ENCODE data around the gene DOCK4.

DOCK4 gene

GRCh38 chr7:112162142-112162766 lies 43.9 kb downstream of the DOCK4 start:
- no peak for DNase-seq (ENCODE audit: extremely low read depth in 1 of 2, low read depth in 1 of 2)

GRCh38 chr7:112161253-112162141 lies 44.7 kb downstream of the DOCK4 start:
- DNase-seq (ENCODE audit: extremely low read depth in 1 of 2, low read depth in 1 of 2), result no peak

DNA sequence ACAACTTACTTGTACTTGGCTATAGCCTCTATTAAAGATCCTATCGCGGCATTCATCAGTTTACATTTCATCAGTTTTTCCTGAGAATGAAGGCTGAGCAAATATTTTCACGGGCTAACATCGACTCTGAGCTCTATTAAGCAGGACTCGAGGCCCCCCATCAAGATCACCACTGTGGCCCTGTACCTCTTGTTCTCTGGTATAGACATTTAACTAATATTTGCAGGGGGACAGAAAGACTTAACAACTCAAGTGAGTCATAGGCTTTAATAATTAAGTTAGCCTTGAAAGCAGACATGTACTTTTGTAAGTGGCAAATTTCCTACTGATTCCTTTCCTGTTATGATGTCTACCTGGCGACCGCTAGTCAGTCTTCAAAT lies 45.4 kb downstream of the DOCK4 start:
- no peak for DNase-seq (ENCODE audit: extremely low read depth in 1 of 2, low read depth in 1 of 2)

DNA sequence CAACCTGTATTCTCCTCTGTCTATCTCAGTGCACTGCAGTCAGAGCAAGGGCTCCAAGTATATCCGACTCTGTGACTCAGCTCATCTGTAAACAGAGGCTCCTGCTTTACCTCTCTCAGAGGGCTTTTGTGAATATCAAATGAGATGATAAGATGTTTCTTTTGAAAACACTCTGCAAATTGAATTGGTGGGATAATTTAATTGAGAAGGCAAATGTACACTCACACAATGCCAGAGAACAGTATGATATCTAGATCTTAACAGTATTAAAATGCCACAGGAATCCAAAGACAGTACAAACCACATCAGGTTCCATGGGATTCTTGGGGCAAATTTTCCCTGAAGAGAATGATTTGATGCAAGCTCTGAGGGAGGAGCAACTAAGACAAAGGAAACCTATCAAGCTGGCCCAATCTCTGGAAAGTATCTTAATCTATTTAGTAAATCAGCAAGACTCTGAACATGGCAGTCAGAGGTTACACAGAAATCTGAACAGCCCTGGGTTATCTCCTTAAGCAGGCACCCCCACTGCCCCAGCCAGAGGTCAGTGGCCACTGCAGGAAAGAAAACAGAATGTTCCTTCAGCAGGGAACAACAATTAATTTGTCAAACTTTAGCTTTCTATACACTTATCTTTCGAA lies 45.9 kb downstream of the DOCK4 start:
- no peak for DNase-seq (ENCODE audit: extremely low read depth in 1 of 2, low read depth in 1 of 2)

DNA sequence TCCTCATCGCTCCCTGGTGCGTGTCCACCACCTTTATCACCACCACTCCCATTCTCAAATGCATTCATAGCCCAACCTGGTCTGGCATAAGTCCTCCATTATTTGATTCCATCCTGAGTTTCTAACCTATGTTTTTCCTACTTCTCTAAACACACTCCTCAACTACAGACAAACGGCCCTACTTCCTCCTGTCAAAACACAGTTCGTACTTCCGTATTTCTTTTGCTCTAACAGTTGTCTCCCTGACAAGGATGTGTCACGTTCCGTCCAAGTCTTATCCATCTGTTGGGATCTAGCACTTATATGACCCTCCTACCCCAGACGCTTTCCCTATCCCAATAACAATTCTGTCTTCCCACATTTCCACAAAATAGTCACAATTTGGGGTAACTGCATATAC lies 46.8 kb downstream of the DOCK4 start:
- no peak for DNase-seq (ENCODE audit: extremely low read depth in 1 of 2, low read depth in 1 of 2)

DNA sequence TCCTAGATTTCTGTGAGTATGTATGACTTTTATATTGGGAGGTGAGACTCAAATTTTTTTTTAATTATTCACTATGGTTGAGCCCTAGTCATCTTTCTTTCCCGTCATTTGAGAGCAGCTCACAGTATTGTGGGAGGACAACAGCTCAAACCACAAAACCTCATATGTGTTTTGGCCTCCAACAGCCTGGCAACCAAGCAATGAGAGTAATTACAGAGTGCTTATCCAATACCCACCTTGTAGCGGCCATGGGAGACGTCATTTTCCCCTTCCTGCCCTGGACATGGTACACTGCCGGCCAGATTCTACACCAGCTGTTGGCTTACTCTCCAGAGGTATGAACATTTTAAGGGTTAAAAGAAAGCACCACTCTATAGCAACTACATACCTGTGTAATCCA lies 49.1 kb downstream of the DOCK4 start:
- no peak for DNase-seq (ENCODE audit: extremely low read depth in 1 of 2, low read depth in 1 of 2)

GRCh38 chr7:112156412-112156811 lies 49.8 kb downstream of the DOCK4 start:
- no peak for DNase-seq (ENCODE audit: extremely low read depth in 1 of 2, low read depth in 1 of 2)

GRCh38 chr7:112154690-112155089 lies 51.5 kb downstream of the DOCK4 start:
- DNase-seq (ENCODE audit: extremely low read depth in 1 of 2, low read depth in 1 of 2), result no peak

GRCh38 chr7:112152186-112152585 lies 54.0 kb downstream of the DOCK4 start:
- DNase-seq (ENCODE audit: extremely low read depth in 1 of 2, low read depth in 1 of 2), result no peak

- no peak for DNase-seq (ENCODE audit: extremely low read depth in 1 of 2, low read depth in 1 of 2)
Observed at GRCh38 chr7:112150823-112151641, 55.2 kb downstream of the DOCK4 start.

GRCh38 chr7:112149734-112150133 lies 56.5 kb downstream of the DOCK4 start:
- DNase-seq (ENCODE audit: extremely low read depth in 1 of 2, low read depth in 1 of 2), result no peak

DNA sequence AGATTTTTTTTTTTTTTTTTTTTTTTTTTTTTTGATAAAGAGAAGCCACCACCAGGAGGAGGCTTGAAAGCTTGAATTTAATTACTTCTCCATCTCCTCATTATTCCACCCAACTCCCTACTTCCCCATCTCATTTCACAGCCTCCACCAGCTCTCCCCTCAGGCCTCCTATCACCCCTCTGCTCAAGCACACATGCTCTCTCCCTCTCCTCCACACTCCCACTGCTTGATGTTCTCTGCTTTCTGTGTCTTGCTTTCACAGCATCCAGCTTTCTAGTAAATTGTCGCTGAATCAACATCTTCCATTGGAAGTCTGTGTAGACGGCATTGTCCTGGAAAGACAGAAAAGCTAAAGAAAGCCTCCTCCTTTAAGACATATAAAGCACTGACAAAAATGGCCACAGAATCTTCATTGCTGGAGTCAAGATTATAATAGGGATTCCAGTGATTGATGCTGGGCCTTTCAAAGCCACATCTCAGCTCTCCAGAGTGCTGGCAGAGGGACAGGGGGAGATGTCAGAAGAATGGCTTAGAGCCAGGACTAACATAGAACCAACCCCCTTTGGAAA lies 58.3 kb downstream of the DOCK4 start:
- DNase-seq (ENCODE audit: extremely low read depth in 1 of 2, low read depth in 1 of 2), result no peak

DNA sequence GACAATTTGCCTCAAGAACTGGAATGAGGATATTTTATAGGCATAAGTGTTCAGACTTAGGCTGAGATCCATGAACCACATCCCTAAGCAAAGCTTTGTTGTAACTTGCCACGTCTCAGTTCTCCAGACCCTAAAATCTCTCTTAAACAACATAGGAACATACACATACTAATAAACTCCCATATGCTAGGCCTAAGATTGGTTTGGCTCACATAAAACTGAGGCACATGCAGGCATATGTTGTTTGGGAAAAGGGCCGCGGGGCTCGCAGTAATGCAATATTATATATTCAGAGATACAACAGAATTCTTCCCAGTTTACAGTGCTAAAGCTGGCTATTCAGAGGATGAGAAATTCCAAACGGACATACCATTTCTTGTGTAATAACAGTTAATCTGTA lies 61.0 kb downstream of the DOCK4 start:
- DNase-seq (ENCODE audit: extremely low read depth in 1 of 2, low read depth in 1 of 2), result no peak

DNA sequence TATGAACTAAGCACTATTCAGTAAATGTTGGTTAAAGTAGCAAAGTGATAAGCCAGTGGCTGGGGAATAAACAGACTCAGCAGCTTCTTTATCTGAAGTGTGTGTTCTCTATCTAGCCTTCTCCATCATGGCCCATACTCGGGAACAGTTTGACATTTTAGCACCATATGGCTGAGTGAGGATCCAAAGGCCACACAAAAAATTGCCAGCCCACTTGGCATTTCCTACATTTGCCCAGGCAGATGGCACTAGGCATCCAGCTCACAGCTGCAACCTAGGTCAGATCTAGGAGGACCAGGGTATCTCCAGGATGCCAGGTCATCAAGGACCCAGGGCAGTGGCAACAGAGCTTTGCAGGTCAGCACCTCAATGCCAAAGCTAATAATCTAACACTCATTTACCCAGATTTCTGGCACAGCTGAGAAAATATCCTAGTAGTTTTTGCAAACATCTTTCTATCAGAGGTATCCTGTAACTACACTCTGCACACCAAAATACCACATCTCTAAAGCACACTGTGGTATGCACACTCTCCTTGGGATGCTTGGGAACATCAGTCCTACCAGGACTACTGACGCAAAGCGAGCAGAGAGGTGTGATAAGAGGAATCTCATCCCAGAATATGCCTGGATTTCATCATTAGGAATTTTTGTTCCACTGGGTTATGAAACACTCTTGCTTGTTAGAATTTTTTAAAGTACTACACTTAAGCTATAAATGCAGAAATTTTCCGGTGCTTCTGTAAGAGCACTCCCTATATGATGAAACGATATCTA lies 61.7 kb downstream of the DOCK4 start:
- no peak for DNase-seq (ENCODE audit: extremely low read depth in 1 of 2, low read depth in 1 of 2)

- DNase-seq (ENCODE audit: extremely low read depth in 1 of 2, low read depth in 1 of 2), result no peak
Observed at GRCh38 chr7:112143582-112143981, 62.6 kb downstream of the DOCK4 start.

DNA sequence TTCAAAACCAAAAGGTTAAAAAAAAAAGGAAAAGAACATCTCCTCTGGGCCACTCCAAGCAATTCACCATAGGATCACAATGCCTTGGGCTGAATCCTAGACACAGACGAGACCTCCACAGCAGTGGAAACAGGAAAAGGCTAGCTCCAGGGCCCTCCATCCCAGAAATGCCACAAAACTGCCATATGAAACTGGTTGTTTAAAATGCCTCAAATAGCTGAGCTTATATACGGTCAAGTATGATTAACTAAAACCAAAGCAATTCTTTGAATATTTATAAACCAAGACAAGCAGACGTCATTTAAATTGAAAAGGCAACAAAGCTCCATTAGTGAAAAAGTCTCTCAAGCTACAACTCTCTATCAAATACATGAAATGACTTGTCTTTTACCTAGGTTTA lies 63.1 kb downstream of the DOCK4 start:
- DNase-seq (ENCODE audit: extremely low read depth in 1 of 2, low read depth in 1 of 2), result no peak

- DNase-seq (ENCODE audit: extremely low read depth in 1 of 2, low read depth in 1 of 2), result no peak
Observed at GRCh38 chr7:112140600-112140999, 65.6 kb downstream of the DOCK4 start.

DNA sequence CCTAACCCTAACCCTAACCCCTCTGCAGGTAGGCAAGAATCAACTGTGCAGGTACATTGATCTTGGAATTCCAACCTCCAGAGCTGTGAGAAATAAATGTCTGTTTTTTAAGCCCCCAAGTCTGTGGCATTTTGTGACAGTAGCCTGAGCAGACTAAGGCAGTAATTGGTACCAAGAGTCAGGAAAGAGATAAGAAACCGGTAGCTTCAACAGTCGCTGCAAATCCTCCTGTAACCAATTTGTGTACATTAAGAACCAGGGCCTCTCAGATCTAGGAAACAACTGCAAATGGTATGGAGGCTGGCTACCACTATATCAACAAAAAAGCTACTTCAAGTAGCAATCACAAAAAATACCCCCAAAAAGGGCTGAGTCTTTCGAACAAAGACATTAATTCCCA lies 67.3 kb downstream of the DOCK4 start:
- no peak for DNase-seq (ENCODE audit: extremely low read depth in 1 of 2, low read depth in 1 of 2)

GRCh38 chr7:112138325-112138852 lies 67.8 kb downstream of the DOCK4 start:
- DNase-seq (ENCODE audit: extremely low read depth in 1 of 2, low read depth in 1 of 2), result no peak
